Heart left ventricle (tissue), 16 donors: Measurements from ENCODE around the gene PTCD1. TPM values are rescaled to one million over a fixed set of nuclear protein-coding genes. Genes with fewer than 3 reads are reported as not detected.

ENCODE experiments used
- ATAC-seq, 4 donors: fragments of 200-7000 bp; cut with Tn5 transposase; one replicate each; pipeline ENCODE4 v1.9.1; 2020 to 2022; ENCODE audit warnings: moderate library complexity in 4 of 4, mild to moderate bottlenecking in 3 of 4, moderate number of reproducible peaks in 1 of 4
- DNase-seq, 5 donors: peaks; one replicate each; pipeline ENCODE4 v3.0.0-alpha.2; 2020
- H3K27ac ChIP-seq, 12 donors: fragments of 200-600 bp; sonication (generic) in 4 of 12; one replicate each; pipeline versions ENCODE4 v1.5.0 to v1.8.0; 2016 to 2022; ENCODE audit warnings: mild to moderate bottlenecking in 2 of 12
- H3K27me3 ChIP-seq, 9 donors: fragments of 200-600 bp; sonication (generic) in 2 of 9; one replicate each; pipeline versions ENCODE4 v1.5.1 to v1.8.0; 2016 to 2022; ENCODE audit warnings: mild to moderate bottlenecking in 3 of 9
- H3K36me3 ChIP-seq, 9 donors: fragments of 200-600 bp; sonication (generic) in 2 of 9; one replicate each; pipeline versions ENCODE4 v1.5.0 to v1.8.0; 2018 to 2022; ENCODE audit warnings: mild to moderate bottlenecking in 2 of 9
- H3K4me1 ChIP-seq, 12 donors: fragments of 200-600 bp; sonication (generic) in 4 of 12; one replicate each; pipeline versions ENCODE4 v1.5.0 to v1.8.0; 2016 to 2022; ENCODE audit warnings: mild to moderate bottlenecking in 3 of 12
- H3K4me3 ChIP-seq, 12 donors: fragments of 200-600 bp; sonication (generic) in 4 of 12; one replicate each; pipeline versions ENCODE4 v1.5.0 to v1.8.0; 2017 to 2022; ENCODE audit warnings: mild to moderate bottlenecking in 9 of 12, moderate library complexity in 4 of 12
- H3K9me3 ChIP-seq, 12 donors: fragments of 200-600 bp; sonication (generic) in 4 of 12; one replicate each; pipeline versions ENCODE4 v1.5.0 to v1.8.0; 2016 to 2022; ENCODE audit warnings: mild to moderate bottlenecking in 1 of 12
- CTCF ChIP-seq, 12 donors: fragments of 200-600 bp; sonication (generic) in 4 of 12; IDR thresholded peaks; one replicate each; pipeline versions ENCODE4 v1.5.0 to v1.8.0; 2018 to 2022; ENCODE audit warnings: antibody characterized with exemption in 12 of 12, mild to moderate bottlenecking in 5 of 12
- POLR2A ChIP-seq, 2 donors: fragments of 450-650 bp; IDR thresholded peaks; one replicate each; pipeline ENCODE4 v1.6.1; 2017; ENCODE audit warnings: antibody characterized with exemption in 2 of 2, mild to moderate bottlenecking in 2 of 2, moderate library complexity in 2 of 2
- WGBS, 4 donors: extraction: QIAGEN DNeasy Blood & Tissue Kit in 2 of 4; methylation state at CpG; one replicate each; pipeline versions ENCODE4 v1.1.5 to v1.1.7; 2013 to 2018; 5-methylcytosine and 5-hydroxymethylcytosine counted together
- intact Hi-C, 10 donors: fragments of 100-400 bp; cut with DNase I; formaldehyde crosslinking; loops; one replicate each; pipeline versions ENCODE4 v1.11.1 to v1.14.2; 2022
- long read RNA-seq, 3 donors: library from polyadenylated mRNA; unstranded; transcript quantifications; one replicate each; pipeline ENCODE4 v2.0.0, GENCODE V29; 2020 to 2021
- polyA plus RNA-seq, 2 donors: library from polyadenylated mRNA; stranded (reverse); fragments of 200-250 nt; gene quantifications; one replicate each; pipeline ENCODE4 v1.2.3, GENCODE V29; 2013
- total RNA-seq, 9 donors: library from RNA; depleted of rRNA in 2 of 9; stranded (reverse); fragments of >200 nt in 2 of 9; fragmentation: NEBNext Ultra II Directional in 3 of 9; extraction: Animal tissue kit (Norgen Biotek cat#: 25700) in 3 of 9; gene quantifications; one replicate each; pipeline versions ENCODE4 v1.1.0 to v1.2.4, GENCODE V29; 2016 to 2023
- donor health status: ischemic (EF 13 %, LVEDD 7.1; RV severe dilation, severe dysfunction).
- donor health status: healthy with polysubstance abuse.
- donor health status: DM: no; HTN: yes; CAD: no.
- donor health status: DM: no; HTN: no; CAD: no.
- donor health status: ischemic (EF 25% LVEDD 6.9; RV normal size, moderate dysfunction).
- donor health status: ischemic (EF 25% LVEDD 5.7; RV mildly dilated, moderate dysfunction).
- donor health status: healthy.
- donor health status: DM: yes; HTN: yes; CAD: no.
- donor health status: ischemic (EF 35%, LVEDD 5.7; RV mildly dilated, moderate dysfunction).
- donor health status: nonischemic (EF 11% LVEDD 7.7; RV severe dilation, severe dysfunction).
- donor health status: DM: yes; HTN: yes; CAD: no.
- donor health status: PGD.
- donor health status: ischemic (EF 29% LVEDD 5.4; RV normal size, mild dysfunction).
- donor health status: nonischemic (EF 23%, LVEDD 6.1; RV moderate dilation, normal function).

The PTCD1 gene
- 1 to 10 TPM; 2.1 to 9.0 (median 3.9) TPM for total RNA-seq
- polyA plus RNA-seq, result 1 to 10 TPM; 3.3 to 3.7 TPM
- long read RNA-seq, donor 1, full-length matches to known transcripts, result 4 of 12 reads
- long read RNA-seq, donor 1, partial matches to known transcripts, result 2 of 12 reads
- long read RNA-seq, donor 1, other reads (novel, unspliced or antisense), result 6 of 12 reads
- long read RNA-seq, donor 2, full-length matches to known transcripts, result 32 of 37 reads
- long read RNA-seq, donor 2, partial matches to known transcripts, result 0 of 37 reads
- long read RNA-seq, donor 2, other reads (novel, unspliced or antisense), result 5 of 37 reads
- long read RNA-seq, donor 3, full-length matches to known transcripts, result 7 of 9 reads
- long read RNA-seq, donor 3, partial matches to known transcripts, result 0 of 9 reads
- long read RNA-seq, donor 3, other reads (novel, unspliced or antisense), result 2 of 9 reads

GRCh38 chr7:99438573-99439480 lies at the start of gene PTCD1, which contains the start of gene CPSF4:
Gene PTCD1, minus strand, starts transcription at chr7:99438798. Its CDS starts 3,556 bp downstream, at chr7:99435242.
Gene CPSF4, plus strand, starts transcription at chr7:99438943. Its CDS starts 140 bp downstream, at chr7:99439083.
- intact Hi-C loops, result loop anchor here in 1 of 10 donors (10.0 kb wide), 1 partner anchor 116 kb away; the partner anchor contains the start of genes FAM200A and ZNF655
- H3K4me3 ChIP-seq, result peak within 1 kb of the TSS; percentile 72 to 100 (median 97)
- DNase-seq (peak; percentile 95 to 98 (median 97)), ATAC-seq (peak; percentile 89 to 97 (median 96))
- TF ChIP-seq POLR2A (IDR thresholded peaks at IDR 0.05) (peak in 1 of 2 donors; percentile 59), CTCF (IDR thresholded peaks at IDR 0.05) (no peak)
- H3K27ac ChIP-seq, result peak within 1 kb of the TSS in 11 of 12 donors; percentile 79 to 93 (median 89)
- 0 to 1% (median 1%) methylated on average over 60 to 89 of the region's 89 CpGs for WGBS, 4 donors
- H3K9me3 ChIP-seq, result no peaks in the 10 kb centered on the region
- peaks cover 0 to 30% (median 19%) of the 10 kb centered on the region in 9 donors for H3K36me3 ChIP-seq
- no peaks in the 10 kb centered on the region for H3K27me3 ChIP-seq
- H3K4me1 ChIP-seq, result peaks cover 0 to 45% (median 30%) of the 10 kb centered on the region in 12 donors

- H3K36me3 ChIP-seq, result peaks cover 0 to 62% (median 33%) of the 10 kb centered on the region in 9 donors
Measured at GRCh38 chr7:99485094-99485493, 46.5 kb upstream of the PTCD1 start.

More at GRCh38 chr7:99485094-99485493, 46.5 kb upstream of the PTCD1 start:
- H3K4me3 ChIP-seq, result no peak overlapping the region
- H3K9me3 ChIP-seq, result no peaks in the 10 kb centered on the region
- WGBS, 4 donors, result 87 to 92% (median 91%) methylated on average over 5 of the region's 5 CpGs
- ATAC-seq, result no peak
- no peak overlapping the region for H3K27ac ChIP-seq
- H3K4me1 ChIP-seq, result no peaks in the 10 kb centered on the region
- DNase-seq, result no peak
- no peaks in the 10 kb centered on the region for H3K27me3 ChIP-seq
- TF ChIP-seq POLR2A (IDR thresholded peaks at IDR 0.05) (no peak), CTCF (IDR thresholded peaks at IDR 0.05) (no peak)
- intact Hi-C loops, result no loop called here
